Measurements from ENCODE around the gene EBP.
A peak's percentile ranks its signal among the peaks of the same experiment; 100 is the strongest.
"Not testable (repeated sequence)": the region's sequence is repeated elsewhere in the genome, so short reads cannot be mapped to it uniquely, and the experiment has no call there.

The EBP gene

DNA sequence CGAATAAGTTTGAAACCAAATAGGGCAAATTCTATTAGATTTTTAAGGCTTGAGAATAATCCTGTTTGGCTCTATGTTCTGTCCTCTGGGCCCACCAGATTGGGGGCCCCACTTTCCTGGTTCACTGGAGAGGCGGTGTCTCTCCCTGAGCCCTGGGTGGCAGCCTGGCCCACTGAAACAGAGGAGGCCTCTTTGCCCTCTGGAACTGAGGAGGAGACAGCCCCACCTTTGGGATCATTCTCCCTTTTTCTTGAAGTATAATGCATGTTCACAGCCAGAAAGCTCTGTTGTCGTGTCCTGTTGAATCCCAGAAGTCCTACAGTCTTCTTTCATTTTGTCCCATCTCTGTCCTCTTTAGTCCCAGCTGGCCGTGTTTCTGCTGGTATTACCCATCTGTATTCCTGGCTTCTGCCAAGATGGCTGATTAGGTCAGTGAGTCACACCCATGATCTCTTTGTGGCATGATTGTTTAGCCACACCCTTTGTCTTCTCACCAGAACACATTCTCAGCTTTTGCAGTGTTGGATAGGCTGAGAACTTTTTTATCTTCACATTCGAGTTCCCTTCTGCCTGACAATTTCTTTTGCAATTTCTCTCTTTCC is 9.9 kb downstream of the EBP start:
- DNase-seq = no peak

DNA sequence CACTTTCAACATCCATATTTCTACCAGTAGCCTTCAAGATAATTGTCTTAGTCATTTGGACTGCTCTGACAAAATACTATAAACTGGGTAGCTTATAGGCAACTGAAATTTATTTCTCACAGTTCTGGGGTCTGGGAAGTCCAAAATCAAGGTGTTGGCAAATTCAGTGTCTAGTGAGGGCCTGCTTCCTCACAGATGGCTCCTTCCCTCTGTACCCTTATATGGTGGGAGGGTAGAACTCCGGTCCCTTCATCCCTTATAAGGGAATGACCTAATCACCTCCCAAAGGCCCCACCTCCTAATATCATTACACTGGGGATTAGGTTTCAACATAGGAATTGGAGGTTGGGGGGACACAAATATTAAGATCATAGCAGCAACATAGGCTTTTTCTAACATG is 10.6 kb downstream of the EBP start:
- DNase-seq = no peak

DNA sequence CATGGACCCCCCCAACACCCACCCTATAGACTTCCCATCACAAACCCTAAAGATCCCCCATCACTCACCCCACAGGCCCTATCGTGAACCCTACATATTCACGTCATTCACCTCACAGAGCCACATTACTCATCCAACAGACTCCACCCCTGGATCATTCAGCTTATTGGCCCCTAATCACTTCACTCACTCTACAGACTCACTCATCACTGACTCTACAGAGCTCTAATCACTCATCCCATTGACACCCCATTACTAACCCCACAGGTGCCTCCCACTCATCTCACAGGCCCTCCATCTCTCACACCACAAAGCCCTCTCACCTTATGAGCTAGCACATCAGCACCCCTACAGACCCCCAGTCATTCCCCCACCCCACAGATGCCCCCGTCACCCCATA is 11.6 kb downstream of the EBP start:
- DNase-seq = no peak

DNA sequence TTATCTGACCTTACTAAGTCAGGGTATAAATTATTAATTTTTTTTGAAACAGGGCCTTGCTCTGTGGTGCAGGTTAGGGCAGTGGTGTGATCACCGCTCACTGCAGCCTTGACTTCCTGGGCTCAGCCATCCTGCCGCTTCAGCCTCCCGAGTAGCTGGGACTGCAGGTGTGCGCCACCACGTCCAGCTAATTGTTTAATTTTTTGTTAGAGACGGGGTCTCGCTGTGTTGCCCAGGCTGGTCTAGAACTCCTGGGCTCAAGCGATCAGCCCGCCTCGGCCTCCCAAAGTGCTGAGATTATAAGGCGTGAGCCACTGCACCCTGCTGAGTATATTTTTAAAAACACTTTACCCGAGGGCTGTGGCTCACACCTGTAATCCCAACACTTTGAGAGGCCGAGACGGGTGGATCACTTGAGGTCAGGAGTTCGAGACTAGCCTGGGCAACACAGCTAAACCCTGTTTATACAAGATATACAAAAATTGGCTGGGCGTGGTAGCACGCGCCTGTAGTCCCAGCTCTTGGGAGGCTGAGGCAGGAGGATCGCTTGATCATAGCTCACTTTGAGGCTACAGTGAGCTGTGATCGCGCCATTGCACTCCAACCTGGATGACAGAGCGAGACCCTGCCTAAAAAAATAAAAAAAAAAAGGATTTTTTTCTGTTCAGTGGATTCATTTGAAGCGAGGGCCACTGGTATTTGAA is 17.2 kb downstream of the EBP start:
- DNase-seq = no peak

DNA sequence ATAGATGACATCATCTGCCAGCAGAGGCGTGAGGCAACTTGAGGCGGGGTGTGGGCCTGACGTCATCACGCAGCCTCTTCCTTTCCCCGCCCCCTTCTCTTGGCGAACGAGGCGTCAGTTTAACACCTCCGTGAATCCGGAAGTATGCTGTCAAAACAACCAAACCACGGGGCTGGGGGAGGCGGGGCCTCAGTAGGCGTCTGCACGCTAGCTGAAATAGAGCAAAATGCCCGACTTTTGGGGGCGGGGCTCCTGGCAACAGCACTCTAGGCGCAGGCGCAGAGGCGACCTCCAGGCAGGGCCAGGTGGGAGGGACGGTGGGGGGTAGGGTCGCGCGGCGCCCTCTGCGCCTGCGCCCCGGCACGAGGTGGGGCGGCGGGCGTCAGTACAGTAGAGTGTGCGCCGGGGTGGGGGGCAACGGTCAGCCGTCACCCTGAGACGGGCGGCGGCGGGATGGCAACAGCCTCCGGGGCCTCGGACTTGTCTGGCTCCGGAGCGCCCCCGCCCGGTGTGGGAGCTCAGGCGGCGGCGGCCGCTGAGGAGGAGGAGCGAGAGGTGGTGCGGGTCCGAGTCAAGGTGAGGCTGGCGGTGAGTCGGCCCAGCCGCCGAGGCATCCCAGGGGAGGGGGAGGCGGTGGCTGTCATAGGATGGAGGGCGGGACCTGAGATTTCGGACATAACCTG is 17.9 kb downstream of the EBP start, which contains the start of gene TBC1D25:
TBC1D25 (plus strand) TSS at position 370 of the 683 bp plus-strand sequence; CDS start at position 454, 84 bp downstream.
- peak; percentile 88 to 94 for DNase-seq

DNA sequence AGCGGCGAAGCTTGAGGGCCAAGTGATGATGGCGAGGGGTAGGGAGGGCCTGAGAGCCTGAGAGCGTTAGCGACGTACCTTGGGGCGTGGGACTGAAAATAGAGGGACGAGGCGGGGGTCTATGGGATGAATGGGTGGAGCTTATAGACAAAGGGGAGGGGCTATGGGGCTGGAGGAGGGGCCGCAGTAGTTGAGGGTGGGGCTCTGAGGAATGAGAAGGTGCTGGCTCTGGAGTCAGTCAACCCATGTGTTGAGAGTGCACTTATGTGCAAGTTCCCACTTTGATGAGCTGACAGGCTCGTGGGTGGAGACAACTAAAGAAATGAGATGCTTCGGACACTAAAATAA is 18.4 kb downstream of the EBP start:
- no peak for DNase-seq

DNA sequence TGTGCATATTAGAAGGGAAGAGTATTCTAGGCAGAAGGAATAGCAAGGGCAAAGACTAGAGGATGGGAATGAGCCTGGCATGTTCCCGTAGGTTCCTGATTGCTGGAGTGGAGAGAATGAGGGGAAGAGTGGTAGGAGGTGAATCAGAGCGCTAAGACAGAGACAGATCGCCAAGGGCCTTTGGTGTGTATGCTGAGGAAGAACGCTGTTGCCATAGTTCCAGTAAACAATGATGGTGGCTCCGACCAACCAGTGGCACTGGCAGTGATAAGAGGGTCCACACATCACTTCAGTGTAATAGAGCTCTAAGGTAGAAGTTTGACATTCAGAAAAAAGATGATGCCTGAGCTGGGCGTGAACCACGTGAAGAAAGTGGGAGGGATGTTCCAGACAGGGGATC is 18.9 kb downstream of the EBP start:
- no peak for DNase-seq

DNA sequence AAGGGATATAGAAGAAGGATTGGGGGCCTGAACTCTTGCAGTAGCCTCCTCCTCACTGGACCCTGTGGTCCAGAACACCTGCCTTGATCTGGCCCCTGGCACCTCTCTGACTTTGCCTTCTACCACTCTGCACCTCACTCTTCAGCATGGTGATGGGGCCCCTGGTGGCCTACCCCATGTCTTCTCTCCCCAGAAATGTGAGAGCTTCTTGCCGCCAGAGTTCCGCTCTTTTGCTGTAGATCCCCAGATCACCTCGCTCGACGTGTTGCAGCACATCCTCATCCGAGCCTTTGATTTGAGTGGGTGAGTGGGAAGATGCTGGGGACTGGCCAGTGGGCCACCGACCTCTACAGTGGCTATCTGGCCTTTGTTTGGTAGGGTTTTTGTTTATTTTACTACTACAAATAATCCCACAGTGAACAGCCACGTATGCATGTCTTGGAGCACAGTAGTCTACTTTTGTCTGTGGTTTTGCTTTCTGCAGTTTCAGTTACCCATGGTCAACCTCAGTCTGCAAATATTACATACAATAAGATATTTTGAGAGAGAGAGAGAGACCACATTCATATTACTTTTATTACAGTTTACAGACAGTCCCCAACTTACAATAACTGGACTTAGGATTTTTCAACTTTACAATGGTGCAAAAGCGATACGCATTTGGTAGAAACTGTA is 19.7 kb downstream of the EBP start:
- DNase-seq = no peak

DNA sequence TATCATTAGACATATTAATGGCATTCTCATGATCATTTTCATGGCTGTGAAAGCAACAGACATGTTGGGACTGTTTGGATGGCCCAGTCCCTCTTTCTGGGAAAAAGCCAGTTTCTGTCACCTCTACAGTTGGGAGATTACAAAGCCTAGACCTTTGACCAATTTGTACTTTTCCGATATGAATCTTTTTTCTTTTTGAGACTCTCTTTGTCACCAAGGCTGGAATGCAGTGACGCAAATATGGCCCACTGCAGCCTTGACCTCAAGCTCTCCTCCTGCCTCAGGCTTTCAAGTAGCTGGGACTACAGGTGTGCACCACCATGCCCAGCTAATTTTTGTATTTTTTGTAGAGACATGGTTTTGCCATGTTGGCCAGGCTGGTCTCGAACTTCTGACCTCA is 27.3 kb downstream of the EBP start:
- DNase-seq = no peak

DNA sequence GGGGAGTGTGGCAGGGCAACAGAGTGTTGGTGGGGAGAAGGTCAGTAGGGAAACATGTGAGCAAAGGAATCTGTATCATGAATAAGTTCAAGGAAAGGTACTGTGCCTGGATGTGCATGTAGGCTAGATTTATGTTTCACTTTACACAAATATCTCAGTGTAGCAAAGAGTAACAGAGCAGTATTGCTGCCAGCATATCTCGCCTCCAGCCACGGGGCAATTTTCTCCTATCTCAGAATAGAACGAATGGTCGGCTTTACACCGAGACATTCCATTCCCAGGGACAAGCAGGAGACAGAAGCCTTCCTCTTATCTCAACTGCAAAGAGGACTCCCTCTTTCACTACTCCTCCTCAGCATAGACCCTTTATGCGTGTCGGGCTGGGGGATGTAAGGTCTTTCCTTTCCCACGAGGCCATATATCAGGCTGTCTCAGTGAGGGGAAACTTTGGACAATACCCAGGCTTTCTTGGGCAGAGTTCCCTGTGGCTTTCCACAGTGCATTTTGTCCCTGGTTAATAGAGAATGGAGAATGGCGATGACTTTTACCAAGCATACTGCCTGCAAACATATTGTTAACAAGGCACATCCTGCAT is 34.2 kb downstream of the EBP start:
- DNase-seq = not testable (repeated sequence)

DNA sequence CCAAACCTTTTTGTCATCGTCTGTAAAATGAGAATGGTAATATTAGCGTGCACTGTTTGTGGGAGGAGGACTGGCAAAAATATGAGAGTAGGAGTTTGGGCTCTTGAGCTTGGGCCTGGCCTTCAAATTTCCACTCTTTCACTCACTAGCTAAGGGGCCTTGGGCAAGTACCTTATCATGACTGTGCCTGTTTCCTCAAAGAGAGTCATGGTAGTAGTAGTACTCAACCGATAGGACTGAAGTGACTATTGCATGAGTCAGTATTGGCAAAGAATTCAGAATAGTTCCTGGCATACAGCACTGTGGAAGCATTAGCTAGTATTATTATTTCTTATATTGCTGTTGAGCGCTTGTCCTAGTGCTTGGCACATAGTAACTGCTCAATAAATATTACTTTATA is 36.7 kb downstream of the EBP start:
- no peak for DNase-seq

DNA sequence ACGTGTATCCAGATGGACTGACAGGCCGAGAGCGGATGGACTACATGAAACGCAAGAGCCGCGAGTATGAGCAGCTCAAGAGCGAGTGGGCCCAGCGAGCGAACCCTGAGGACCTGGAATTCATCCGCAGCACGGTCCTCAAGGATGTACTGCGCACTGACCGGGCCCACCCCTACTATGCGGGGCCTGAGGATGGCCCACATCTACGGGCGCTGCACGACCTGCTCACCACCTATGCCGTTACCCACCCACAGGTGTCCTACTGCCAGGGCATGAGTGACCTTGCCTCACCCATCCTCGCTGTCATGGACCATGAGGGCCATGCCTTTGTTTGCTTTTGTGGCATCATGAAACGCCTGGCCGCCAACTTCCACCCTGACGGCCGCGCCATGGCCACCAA is 38.0 kb downstream of the EBP start:
- DNase-seq = no peak

DNA sequence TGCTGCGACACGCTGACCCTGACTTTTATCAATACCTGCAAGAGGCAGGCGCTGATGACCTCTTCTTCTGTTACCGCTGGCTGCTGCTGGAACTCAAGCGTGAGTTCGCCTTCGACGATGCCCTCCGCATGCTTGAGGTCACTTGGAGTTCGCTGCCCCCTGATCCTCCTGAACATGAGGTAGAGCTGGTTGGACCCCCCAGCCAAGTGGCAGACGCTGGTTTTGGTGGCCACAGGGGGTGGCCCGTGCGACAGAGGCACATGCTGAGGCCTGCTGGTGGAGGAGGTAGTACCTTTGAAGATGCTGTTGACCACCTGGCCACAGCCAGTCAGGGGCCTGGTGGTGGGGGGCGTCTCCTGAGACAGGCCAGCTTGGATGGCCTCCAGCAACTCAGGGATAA is 38.4 kb downstream of the EBP start:
- no peak for DNase-seq

DNA sequence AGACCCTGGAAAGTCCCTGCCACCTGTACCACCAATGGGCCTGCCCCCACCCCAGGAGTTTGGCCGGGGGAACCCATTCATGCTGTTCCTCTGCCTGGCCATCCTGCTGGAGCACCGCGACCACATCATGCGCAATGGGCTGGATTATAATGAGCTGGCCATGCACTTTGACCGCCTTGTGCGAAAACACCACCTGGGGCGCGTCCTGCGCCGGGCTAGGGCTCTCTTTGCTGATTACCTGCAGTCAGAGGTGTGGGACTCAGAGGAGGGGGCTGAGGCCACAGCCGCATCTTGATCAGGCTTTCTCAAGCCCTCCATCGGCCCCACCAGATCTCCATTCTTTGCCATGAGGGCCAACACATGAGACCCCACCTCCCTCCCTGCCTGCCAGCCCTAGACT is 39.1 kb downstream of the EBP start:
- no peak for DNase-seq

DNA sequence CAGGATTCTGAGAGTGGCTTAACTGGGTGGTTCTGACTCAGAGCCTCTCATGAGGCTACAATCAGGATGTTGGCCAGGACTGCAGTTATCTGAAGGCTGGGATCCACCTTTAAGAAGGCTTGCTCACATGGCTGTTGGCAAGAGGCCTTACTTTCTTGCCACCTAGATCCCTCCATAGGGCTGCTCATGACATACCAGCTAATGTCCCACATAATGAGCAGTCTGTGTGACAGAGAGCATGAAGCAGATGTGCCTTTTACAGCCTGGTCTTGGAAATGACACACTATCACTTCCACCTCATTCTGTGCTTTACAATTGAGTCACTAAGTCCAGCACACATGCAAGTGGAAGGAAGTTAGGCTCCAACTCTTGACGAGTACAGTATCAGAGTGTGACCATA is 48.4 kb downstream of the EBP start:
- no peak for DNase-seq

DNA sequence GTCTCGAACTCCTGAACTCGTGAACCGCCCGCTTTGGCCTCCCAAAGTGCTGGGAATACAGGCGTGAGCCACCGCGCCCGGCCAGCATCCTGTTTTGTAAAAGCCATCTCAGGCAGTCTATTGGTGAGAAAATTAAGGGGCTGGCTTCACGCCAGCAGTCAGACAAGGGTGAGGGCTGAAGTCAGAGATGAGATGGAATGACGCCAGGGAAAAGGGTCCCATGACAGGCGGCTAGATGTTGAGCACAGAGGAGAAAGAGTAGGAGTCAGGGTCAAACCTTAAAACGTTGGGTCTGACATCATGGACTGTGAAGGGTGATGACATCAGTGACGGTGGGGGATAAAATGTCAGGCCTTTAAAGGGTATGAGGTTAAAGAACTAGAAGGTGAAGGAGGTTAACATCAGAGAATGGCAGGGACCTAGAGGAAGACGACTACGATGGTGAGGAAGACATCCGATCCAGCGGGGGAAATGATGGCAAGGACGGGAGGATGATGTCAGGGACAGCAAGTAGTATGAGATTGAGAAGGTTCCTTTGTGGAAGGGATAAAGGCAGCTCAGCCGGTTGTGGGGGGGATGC is 52.2 kb downstream of the EBP start:
- DNase-seq = peak; percentile 54 to 64

DNA sequence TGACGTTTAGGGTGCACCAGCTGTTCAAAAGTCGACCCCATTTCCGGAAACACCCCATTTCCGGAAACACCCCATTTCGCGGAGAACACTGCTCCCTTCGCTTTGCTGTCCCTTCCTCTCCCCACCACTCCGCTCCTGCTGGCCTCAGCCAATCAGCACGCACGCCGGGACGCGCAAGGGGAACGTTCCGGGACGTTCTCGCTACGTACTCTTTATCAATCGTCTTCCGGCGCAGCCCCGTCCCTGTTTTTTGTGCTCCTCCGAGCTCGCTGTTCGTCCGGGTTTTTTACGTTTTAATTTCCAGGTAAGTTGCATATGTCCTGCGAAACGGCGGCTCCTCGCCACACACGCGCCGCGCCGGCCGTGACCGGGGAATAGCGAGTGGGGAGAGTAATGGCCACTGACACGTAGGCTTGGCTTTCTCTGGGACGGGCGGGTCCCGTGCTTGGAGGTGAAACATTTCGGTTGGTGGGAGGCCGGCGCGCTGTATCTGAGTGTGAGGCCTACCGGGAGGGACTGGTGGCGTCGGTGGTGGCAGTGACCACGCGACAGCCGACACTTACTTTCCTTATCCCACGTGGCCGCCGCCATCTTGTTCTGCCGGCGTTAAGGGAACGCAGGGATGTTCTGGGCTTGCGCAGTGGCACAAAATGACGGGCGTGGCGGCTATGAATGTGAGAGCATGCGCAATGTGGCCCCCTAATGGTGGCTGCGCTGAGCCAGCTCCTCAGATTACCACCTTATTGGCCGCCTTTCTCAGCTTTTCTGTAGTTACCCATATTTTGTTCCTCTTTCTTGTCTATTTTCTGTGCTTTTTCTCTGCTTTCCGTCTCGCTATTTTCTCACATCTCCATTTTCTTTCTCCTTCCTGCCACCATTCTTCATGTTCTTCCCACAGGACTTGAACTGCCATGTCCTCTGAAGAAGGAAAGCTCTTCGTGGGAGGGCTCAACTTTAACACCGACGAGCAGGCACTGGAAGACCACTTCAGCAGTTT is 53.0 kb downstream of the EBP start, which contains the start of gene RBM3:
RBM3 (plus strand) TSS at position 215 of the 997 bp plus-strand sequence; CDS start at position 912, 697 bp downstream.
- peak; percentile 73 to 79 for DNase-seq

DNA sequence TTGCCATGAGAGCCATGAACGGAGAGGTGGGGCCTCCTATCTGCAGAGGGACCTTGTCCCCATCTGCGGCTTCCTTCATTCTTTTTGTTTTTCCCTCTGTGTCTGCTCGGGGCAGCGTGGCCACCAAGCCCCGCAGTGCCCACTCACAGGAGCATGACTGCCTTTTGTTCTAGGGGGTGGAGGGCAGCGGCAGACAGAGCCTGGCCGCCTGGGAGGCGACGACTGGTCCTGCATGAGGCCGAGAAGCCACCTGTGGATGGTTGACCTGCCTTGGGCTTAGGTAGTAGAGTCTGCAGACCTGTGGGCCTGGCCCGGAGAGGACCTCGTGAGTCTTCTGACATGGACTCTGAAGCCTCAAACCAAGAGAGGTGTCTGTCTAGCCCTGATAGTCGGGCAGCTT is 54.0 kb downstream of the EBP start:
- no peak for DNase-seq

DNA sequence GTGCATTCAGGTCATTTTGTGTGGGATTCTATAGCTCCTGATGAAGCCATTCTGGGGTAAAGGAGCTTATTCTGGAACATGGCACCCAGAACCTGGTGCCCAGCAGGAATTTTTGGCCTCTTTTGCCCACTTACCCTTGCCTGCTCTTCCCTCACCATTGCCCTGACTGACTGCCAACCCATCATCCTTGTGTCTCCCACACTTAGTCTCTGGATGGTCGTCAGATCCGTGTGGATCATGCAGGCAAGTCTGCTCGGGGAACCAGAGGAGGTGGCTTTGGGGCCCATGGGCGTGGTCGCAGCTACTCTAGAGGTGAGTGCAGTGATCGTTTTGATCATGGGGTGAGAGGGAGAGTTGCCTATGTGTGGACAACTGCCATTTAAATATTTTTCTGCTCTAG is 54.5 kb downstream of the EBP start:
- no peak for DNase-seq
